ENCODE results near the gene ATF3. TPM values are rescaled to one million over a fixed set of nuclear protein-coding genes. Genes with fewer than 3 reads are reported as not detected.
A peak's percentile ranks its signal among the peaks of the same experiment; 100 is the strongest.

ATF3 gene
- total RNA-seq, 1 experiment from 2014 or later: 43.2 TPM

- Histone ChIP-seq H2AFZ (ENCODE audit: low read depth, low read length, poor library complexity, severe bottlenecking) (peak overlapping the region; percentile 11), H3K36me3 (ENCODE audit: control insufficient read depth in 1 of 2, insufficient read depth in 2 of 2, low read length in 2 of 2) (no peaks in the 10 kb centered on the region), H3K27ac (ENCODE audit: low read depth, low read length) (no peak overlapping the region), H4K20me1 (ENCODE audit: insufficient read depth) (no peaks in the 10 kb centered on the region), H3K9ac (ENCODE audit: low read length) (no peak overlapping the region), H3K9me3 (ENCODE audit: control insufficient read depth in 1 of 2, insufficient read depth in 1 of 2, low read depth in 1 of 2, low read length in 2 of 2) (no peaks in the 10 kb centered on the region), H3K27me3 (ENCODE audit: insufficient read depth, low read length) (no peaks in the 10 kb centered on the region), H3K4me1 (ENCODE audit: control insufficient read depth in 1 of 2, insufficient read depth in 2 of 2, low read length in 2 of 2) (peaks cover 7 to 26% of the 10 kb centered on the region in 2 experiments; a peak in 3 of 4 replicates), H3K4me3 (replicated peaks in 1 of 2; ENCODE audit: low read depth in 1 of 2, low read length in 2 of 2) (no peak overlapping the region), H3K9me2 (ENCODE audit: insufficient read depth) (no peaks in the 10 kb centered on the region), H3K79me2 (ENCODE audit: insufficient read depth, low read length) (no peaks in the 10 kb centered on the region), H3K4me2 (ENCODE audit: low read length) (peak overlapping the region; percentile 9; the same call in 1 of the 2 replicates)
- peak; percentile 10 for DNase-seq (ENCODE audit: low read depth, low spot score)
- intact Hi-C loops (cut with micrococcal nuclease): no loop called here
- TF ChIP-seq JUND (IDR thresholded peaks at IDR 0.05) (0 out of 2 replicates have a peak, but pooled peaks have one; percentile 10), ZNF274 (IDR thresholded peaks at IDR 0.05; ENCODE audit: low read depth, low read length) (no peak), SIN3A (IDR thresholded peaks at IDR 0.05; ENCODE audit: low read depth) (no peak), EZH2phosphoT487 (IDR thresholded peaks at IDR 0.05; ENCODE audit: borderline replicate concordance) (no peak), CBX3 (IDR thresholded peaks at IDR 0.05; ENCODE audit: low read depth) (no peak), SRF (IDR thresholded peaks at IDR 0.05; ENCODE audit: low read depth) (no peak), ATF3 (IDR thresholded peaks at IDR 0.05) (no peak), ZFX (IDR thresholded peaks at IDR 0.05) (no peak)
- ChIA-PET CTCF (interaction anchor here (1.1 to 1.7 kb wide), 3 partner anchors 32 to 212 kb away, joined by 3 to 7 read pairs (median 4); partner anchors contain the start of gene BATF3), RAD21 (ENCODE audit: low non-redundant PET in 1 of 2, low total read pairs in 2 of 2, uncharacterized antibody in 2 of 2, unreplicated experiment in 2 of 2) (no interaction called here), POLR2A (interaction anchor here (1.4 kb wide), 1 partner anchor 59 kb away, joined by 3 read pairs; the partner anchor contains the start of gene ATF3)
- BruUV-seq (replicated peaks): no TSS peak
- ATAC-seq: no peak
Observed at GRCh38 chr1:212667223-212668139, 58.9 kb downstream of the ATF3 start.

GRCh38 chr1:212668477-212668876, 59.9 kb downstream of the ATF3 start:
- Histone ChIP-seq H3K4me3 (replicated peaks in 1 of 2; ENCODE audit: low read depth in 1 of 2, low read length in 2 of 2) (no peak overlapping the region), H4K20me1 (ENCODE audit: insufficient read depth) (no peaks in the 10 kb centered on the region), H3K9me3 (ENCODE audit: control insufficient read depth in 1 of 2, insufficient read depth in 1 of 2, low read depth in 1 of 2, low read length in 2 of 2) (no peaks in the 10 kb centered on the region), H3K79me2 (ENCODE audit: insufficient read depth, low read length) (no peaks in the 10 kb centered on the region), H3K4me2 (ENCODE audit: low read length) (no peak overlapping the region), H2AFZ (ENCODE audit: low read depth, low read length, poor library complexity, severe bottlenecking) (peak overlapping the region; percentile 28), H3K4me1 (ENCODE audit: control insufficient read depth in 1 of 2, insufficient read depth in 2 of 2, low read length in 2 of 2) (peaks cover 7 to 26% of the 10 kb centered on the region in 2 experiments; a peak in 3 of 4 replicates), H3K27me3 (ENCODE audit: insufficient read depth, low read length) (no peaks in the 10 kb centered on the region), H3K9me2 (ENCODE audit: insufficient read depth) (no peaks in the 10 kb centered on the region), H3K9ac (ENCODE audit: low read length) (no peak overlapping the region), H3K27ac (ENCODE audit: low read depth, low read length) (no peak overlapping the region), H3K36me3 (ENCODE audit: control insufficient read depth in 1 of 2, insufficient read depth in 2 of 2, low read length in 2 of 2) (no peaks in the 10 kb centered on the region)
- ChIA-PET CTCF (interaction anchor here (0.9 to 1.7 kb wide), 2 partner anchors 13 to 31 kb away, joined by 3 to 4 read pairs; partner anchors contain the start of gene BATF3), RAD21 (ENCODE audit: low non-redundant PET in 1 of 2, low total read pairs in 2 of 2, uncharacterized antibody in 2 of 2, unreplicated experiment in 2 of 2) (no interaction called here), POLR2A (interaction anchor here (1.4 kb wide), 1 partner anchor 60 kb away, joined by 3 read pairs; the partner anchor contains the start of gene ATF3)
- BruUV-seq (replicated peaks): no TSS peak
- DNase-seq (ENCODE audit: low read depth, low spot score): no peak
- ATAC-seq: no peak
- intact Hi-C loops (cut with micrococcal nuclease): no loop called here
- no peak for TF ChIP-seq EGR1 (IDR thresholded peaks at IDR 0.05; ENCODE audit: low read depth)
- TF ChIP-seq SP1 (IDR thresholded peaks at IDR 0.05; ENCODE audit: low read depth): no peak
- TF ChIP-seq FOSL1 (IDR thresholded peaks at IDR 0.05; ENCODE audit: low read depth): no peak
- TF ChIP-seq TCF7L2 (IDR thresholded peaks at IDR 0.05; ENCODE audit: borderline replicate concordance, extremely low read depth, insufficient read depth, insufficient read length): no peak
- TF ChIP-seq SIN3A (IDR thresholded peaks at IDR 0.05; ENCODE audit: low read depth): no peak
- no peak for TF ChIP-seq EZH2phosphoT487 (IDR thresholded peaks at IDR 0.05; ENCODE audit: borderline replicate concordance)
- TF ChIP-seq ELF1 (IDR thresholded peaks at IDR 0.05; ENCODE audit: borderline replicate concordance, low read depth): no peak
- TF ChIP-seq CTCF (IDR thresholded peaks at IDR 0.05 in 2 of 3, conservative IDR thresholded peaks at IDR 0.05 in 1 of 3; ENCODE audit: borderline replicate concordance in 1 of 3, insufficient read depth in 1 of 3, low read depth in 2 of 3, low read length in 2 of 3): no peak
